OCI-LY7 (cell line): ENCODE measurements around the gene BTF3. TPM values are rescaled to one million over a fixed set of nuclear protein-coding genes. Genes with fewer than 3 reads are reported as not detected.
"Not testable (repeated sequence)": the region's sequence is repeated elsewhere in the genome, so short reads cannot be mapped to it uniquely, and the experiment has no call there.

Source experiments
- BruUV-seq: library from RNA; stranded (reverse); fragments of 400-500 nt; replicated peaks from 2 replicates; lab custom pipeline; 2021; lab: Mats Ljungman, UMichigan
- CTCF ChIA-PET: fragments of 300-600 bp; sonication (Branson Sonifier 250); formaldehyde crosslinking; loops from one replicate; lab custom pipeline; 2022; ENCODE audit warnings: antibody characterized with exemption; ENCODE audit not compliant: unreplicated experiment; lab: Charles Lee
- POLR2A ChIA-PET: fragments of 300-600 bp; sonication (Branson Sonifier 250); formaldehyde crosslinking; loops from one replicate; lab custom pipeline; 2022; ENCODE audit warnings: antibody characterized with exemption; lab: Charles Lee
- DNase-seq: peaks from one replicate; pipeline ENCODE4 v3.0.0-alpha.2; 2015; ENCODE audit warnings: low spot score
- H2AFZ ChIP-seq: fragments of 200-600 bp; sonication (generic), shearing (Covaris generic); 2 replicates; pipeline ENCODE4 v1.6.1; 2014; ENCODE audit warnings: mild to moderate bottlenecking, antibody characterized with exemption, low read length, moderate library complexity
- H3K27ac ChIP-seq: fragments of 200-600 bp; sonication (generic); 2 replicates; pipeline ENCODE4 v1.5.1; 2014; ENCODE audit warnings: mixed run types, low read depth, mild to moderate bottlenecking, moderate library complexity, low read length, inconsistent platforms; ENCODE audit not compliant: poor library complexity, severe bottlenecking
- H3K36me3 ChIP-seq: fragments of 200-600 bp; sonication (generic); 2 replicates; pipeline ENCODE4 v1.6.1; 2014; ENCODE audit warnings: mild to moderate bottlenecking, antibody characterized with exemption, low read length, moderate library complexity, mixed read lengths; ENCODE audit not compliant: insufficient read depth
- H3K4me1 ChIP-seq: fragments of 200-600 bp; sonication (generic); 2 replicates; pipeline ENCODE4 v1.5.1; 2014; ENCODE audit warnings: mild to moderate bottlenecking, low read length; ENCODE audit not compliant: insufficient read depth, poor library complexity, severe bottlenecking
- H3K4me2 ChIP-seq: fragments of 200-600 bp; sonication (generic); 2 replicates; pipeline ENCODE4 v1.6.1; 2014; ENCODE audit warnings: mild to moderate bottlenecking, low read length
- H3K4me3 ChIP-seq: fragments of 200-600 bp; sonication (generic); 2 replicates; pipeline ENCODE4 v1.5.1; 2014; ENCODE audit warnings: mild to moderate bottlenecking, low read depth, low read length; ENCODE audit not compliant: poor library complexity, severe bottlenecking
- H3K79me2 ChIP-seq: fragments of 200-600 bp; sonication (generic); 2 replicates; pipeline ENCODE4 v1.6.1; 2016; ENCODE audit warnings: low read depth, mild to moderate bottlenecking, low read length, moderate library complexity, mixed read lengths; ENCODE audit not compliant: insufficient read depth
- H3K9me2 ChIP-seq: fragments of 200-600 bp; sonication (generic); 2 replicates; pipeline ENCODE4 v1.6.1; 2016; ENCODE audit warnings: mild to moderate bottlenecking, low read length, mixed read lengths; ENCODE audit not compliant: insufficient read depth
- H3K9me3 ChIP-seq: fragments of 200-600 bp; sonication (generic); 2 replicates; pipeline ENCODE4 v1.6.1; 2014; ENCODE audit warnings: mild to moderate bottlenecking, mixed run types, low read length, mixed read lengths
- H4K20me1 ChIP-seq: fragments of 200-600 bp; sonication (generic); 2 replicates; pipeline ENCODE4 v1.6.1; 2014; ENCODE audit warnings: mild to moderate bottlenecking, antibody characterized with exemption, low read length, moderate library complexity, mixed read lengths; ENCODE audit not compliant: insufficient read depth
- CTCF ChIP-seq: fragments of 200-600 bp; sonication (generic); conservative IDR thresholded peaks from 2 replicates; pipeline ENCODE4 v1.5.1; 2014; ENCODE audit warnings: mild to moderate bottlenecking, antibody characterized with exemption, low read length, moderate library complexity, mixed read lengths
- EZH2phosphoT487 ChIP-seq: fragments of 200-600 bp; sonication (generic); IDR thresholded peaks from 2 replicates; pipeline ENCODE4 v1.6.1; 2018; ENCODE audit warnings: low read depth, borderline replicate concordance, mild to moderate bottlenecking, mixed run types, antibody characterized with exemption, low read length, moderate library complexity, mixed read lengths
- intact Hi-C: fragments of 100-400 bp; cut with micrococcal nuclease; formaldehyde crosslinking; loops from one replicate; pipeline ENCODE4 v1.10.0; 2022; ENCODE audit not compliant: unreplicated experiment
- total RNA-seq, 2 experiments: library from RNA; depleted of rRNA in 1 of 2; stranded (reverse); fragments of >200 nt in 1 of 2; shearing (Covaris generic) in 1 of 2; gene quantifications; 2 replicates each; pipeline ENCODE4 v1.2.3, GENCODE V29; 2014 to 2022

BTF3 gene
- total RNA-seq, 2 experiments from 2014 or later, result 350 to 736 TPM

GRCh38 chr5:73501406-73501805 lies 3.2 kb downstream of the BTF3 start:
- H3K79me2 ChIP-seq, result peaks cover 66% of the 10 kb centered on the region
- TF ChIP-seq CTCF (no peak), EZH2phosphoT487 (no peak)
- ChIA-PET CTCF (no interaction called here), POLR2A (no interaction called here)
- H3K9me3 ChIP-seq, result no peaks in the 10 kb centered on the region
- intact Hi-C loops, result no loop called here
- BruUV-seq, result no TSS peak
- H2AFZ ChIP-seq, result no peak overlapping the region
- H3K4me2 ChIP-seq, result peak overlapping the region; percentile 93; the same call in 1 of the 2 replicates
- no peak for DNase-seq
- H4K20me1 ChIP-seq, result peaks cover 33% of the 10 kb centered on the region
- no peaks in the 10 kb centered on the region for H3K9me2 ChIP-seq
- H3K4me1 ChIP-seq, result peaks cover 35% of the 10 kb centered on the region
- no peak overlapping the region for H3K4me3 ChIP-seq
- no peak overlapping the region for H3K27ac ChIP-seq
- peaks cover 78% of the 10 kb centered on the region for H3K36me3 ChIP-seq

- Histone ChIP-seq H3K4me1 (peaks cover 3% of the 10 kb centered on the region), H3K36me3 (peaks cover 60% of the 10 kb centered on the region), H3K27ac (no peak overlapping the region), H3K4me3 (no peak overlapping the region), H4K20me1 (peaks cover 9% of the 10 kb centered on the region), H3K79me2 (peaks cover 23% of the 10 kb centered on the region), H2AFZ (no peak overlapping the region), H3K4me2 (no peak overlapping the region), H3K9me2 (no peaks in the 10 kb centered on the region), H3K9me3 (no peaks in the 10 kb centered on the region)
- no TSS peak for BruUV-seq
- no peak for TF ChIP-seq EZH2phosphoT487
- TF ChIP-seq CTCF, result no peak
- intact Hi-C loops, result no loop called here
- ChIA-PET CTCF (no interaction called here), POLR2A (no interaction called here)
- no peak for DNase-seq
These were observed 8.3 kb downstream of the BTF3 start for GRCh38 chr5:73506459-73506955.

GRCh38 chr5:73507062-73507461 lies 8.8 kb downstream of the BTF3 start:
- Histone ChIP-seq H3K4me2 (no peak overlapping the region), H3K4me1 (no peaks in the 10 kb centered on the region), H3K4me3 (no peak overlapping the region), H2AFZ (no peak overlapping the region), H3K9me3 (no peaks in the 10 kb centered on the region), H3K36me3 (peaks cover 54% of the 10 kb centered on the region), H4K20me1 (peaks cover 7% of the 10 kb centered on the region; the same call in 1 of the 2 replicates), H3K27ac (no peak overlapping the region), H3K79me2 (peaks cover 19% of the 10 kb centered on the region; the same call in 1 of the 2 replicates), H3K9me2 (no peaks in the 10 kb centered on the region)
- intact Hi-C loops, result no loop called here
- BruUV-seq, result no TSS peak
- ChIA-PET POLR2A (interaction anchor here (0.9 kb wide), 1 partner anchor 9 kb away, joined by 5 read pairs; the partner anchor contains the start of gene BTF3), CTCF (no interaction called here)
- TF ChIP-seq EZH2phosphoT487, result no peak
- no peak for TF ChIP-seq CTCF
- DNase-seq, result no peak

GRCh38 chr5:73508521-73508920 lies 10.3 kb downstream of the BTF3 start:
- BruUV-seq, H3K4me1 ChIP-seq, intact Hi-C loops, CTCF ChIA-PET, H3K9me2 ChIP-seq, POLR2A ChIA-PET, H3K4me3 ChIP-seq, H2AFZ ChIP-seq, H4K20me1 ChIP-seq, H3K79me2 ChIP-seq, DNase-seq, H3K9me3 ChIP-seq, H3K27ac ChIP-seq, H3K4me2 ChIP-seq: not testable (repeated sequence)
- peaks cover 40% of the 10 kb centered on the region for H3K36me3 ChIP-seq
